GM12878 (cell line): ENCODE measurements around the gene IRX4.

Experiments used
- CTCF ChIP-seq, 3 experiments: IDR thresholded peaks in 2 of 3; conservative IDR thresholded peaks in 1 of 3; 2 replicates each; pipeline ENCODE4 v1.5.1; 2011; ENCODE audit warnings: low read depth in 3 of 3, low read length in 3 of 3, mild to moderate bottlenecking in 3 of 3, control low read depth in 2 of 3, moderate library complexity in 2 of 3, inconsistent platforms in 1 of 3, mixed read lengths in 1 of 3; ENCODE audit not compliant: control insufficient read depth in 2 of 3, insufficient read depth in 1 of 3; ENCODE audit errors: extremely low read depth in 1 of 3
- RAD51 ChIP-seq: fragments of 450-650 bp; IDR thresholded peaks from 2 replicates; pipeline ENCODE4 v1.6.1; 2016; ENCODE audit warnings: moderate library complexity, mild to moderate bottlenecking, inconsistent platforms
- SMAD1 ChIP-seq: fragments of 450-650 bp; IDR thresholded peaks from 2 replicates; pipeline ENCODE4 v1.6.1; 2018; ENCODE audit warnings: mild to moderate bottlenecking, low read depth; ENCODE audit not compliant: partially characterized antibody

GRCh38 chr5:1915316-1915715 lies 32.6 kb upstream of the IRX4 start:
- TF ChIP-seq SMAD1 (no peak), RAD51 (no peak), CTCF (IDR thresholded peaks at IDR 0.05 in 2 of 3, conservative IDR thresholded peaks at IDR 0.05 in 1 of 3; ENCODE audit: control insufficient read depth in 2 of 3, extremely low read depth in 1 of 3, insufficient read depth in 1 of 3, low read depth in 3 of 3, low read length in 3 of 3) (no peak)
